Globus pallidus (tissue), 1 donor: ENCODE data around the gene CHST1.

Source experiments
- DNase-seq: peaks from one replicate; pipeline ENCODE4 v3.0.0-alpha.2; 2015; ENCODE audit warnings: low spot score

The CHST1 gene

GRCh38 chr11:45659818-45660160 lies 5.6 kb downstream of the CHST1 start:
- DNase-seq: no peak

- no peak for DNase-seq
These were observed 6.2 kb downstream of the CHST1 start for GRCh38 chr11:45659031-45659817.

- DNase-seq: peak; percentile 71
These were observed 7.0 kb downstream of the CHST1 start for GRCh38 chr11:45658292-45658991.

GRCh38 chr11:45657496-45658260 lies 7.7 kb downstream of the CHST1 start:
- DNase-seq: no peak

- DNase-seq: no peak
These were observed 9.6 kb downstream of the CHST1 start for GRCh38 chr11:45655831-45656230.

GRCh38 chr11:45655347-45655756 lies 10.1 kb downstream of the CHST1 start:
- peak; percentile 62 for DNase-seq

GRCh38 chr11:45655012-45655283 lies 10.5 kb downstream of the CHST1 start:
- DNase-seq: no peak

- DNase-seq: peak; percentile 60
These were observed 11.0 kb downstream of the CHST1 start for GRCh38 chr11:45654231-45655011.

- no peak for DNase-seq
These were observed 12.1 kb downstream of the CHST1 start for GRCh38 chr11:45653277-45653676.

- DNase-seq: no peak
These were observed 12.6 kb downstream of the CHST1 start for GRCh38 chr11:45652781-45653180.

- no peak for DNase-seq
These were observed 13.3 kb downstream of the CHST1 start for GRCh38 chr11:45651841-45652749.

- no peak for DNase-seq
These were observed 14.3 kb downstream of the CHST1 start for GRCh38 chr11:45651156-45651555.

- DNase-seq: no peak
These were observed 15.0 kb downstream of the CHST1 start for GRCh38 chr11:45650166-45651095.

- no peak for DNase-seq
These were observed 15.8 kb downstream of the CHST1 start for GRCh38 chr11:45649544-45650165.

- no peak for DNase-seq
These were observed 16.5 kb downstream of the CHST1 start for GRCh38 chr11:45648931-45649330.

GRCh38 chr11:45647786-45648185 lies 17.6 kb downstream of the CHST1 start:
- DNase-seq: no peak

GRCh38 chr11:45647329-45647728 lies 18.1 kb downstream of the CHST1 start:
- DNase-seq: no peak

GRCh38 chr11:45646275-45646927 lies 19.0 kb downstream of the CHST1 start:
- no peak for DNase-seq
